GM23248 (cell line): Measurements from ENCODE around the gene KRT79.

Experiments used
- EZH2 ChIP-seq: fragments of 200-600 bp; sonication (generic); IDR thresholded peaks from 2 replicates; pipeline ENCODE4 v1.6.1; 2018; ENCODE audit warnings: antibody characterized with exemption, mild to moderate bottlenecking; ENCODE audit not compliant: insufficient read depth, poor library complexity, severe bottlenecking
- EZH2phosphoT487 ChIP-seq: fragments of 200-600 bp; sonication (generic); IDR thresholded peaks from 2 replicates; pipeline ENCODE4 v1.6.1; 2018; ENCODE audit warnings: antibody characterized with exemption, moderate library complexity, mild to moderate bottlenecking, low read depth; ENCODE audit not compliant: insufficient read depth

- TF ChIP-seq EZH2: no peak
- TF ChIP-seq EZH2phosphoT487: no peak
Measured at GRCh38 chr12:52823761-52824450, 10.2 kb downstream of the KRT79 start.
